Sigmoid colon (tissue), 4 donors: ENCODE data around the gene SLC35G3.
"Not testable (repeated sequence)": the region's sequence is repeated elsewhere in the genome, so short reads cannot be mapped to it uniquely, and the experiment has no call there.

ENCODE experiments used
- CTCF ChIP-seq, 4 experiments: fragments of 450-650 bp in 3 of 4; fragments of 200-600 bp in 1 of 4; IDR thresholded peaks; one replicate each; pipeline ENCODE4 v1.5.1; 2016 to 2019; ENCODE audit warnings: antibody characterized with exemption in 4 of 4, mild to moderate bottlenecking in 3 of 4, moderate library complexity in 2 of 4
- EP300 ChIP-seq, 4 donors: sonication (generic); formaldehyde crosslinking; IDR thresholded peaks; one replicate each; pipeline ENCODE4 v1.6.1; 2017; ENCODE audit warnings: antibody characterized with exemption in 4 of 4
- POLR2A ChIP-seq, 2 donors: fragments of 450-650 bp; IDR thresholded peaks; one replicate each; pipeline ENCODE4 v1.6.1; 2016; ENCODE audit warnings: antibody characterized with exemption in 2 of 2, mild to moderate bottlenecking in 2 of 2, moderate library complexity in 2 of 2
- POLR2AphosphoS5 ChIP-seq, 4 donors: sonication (generic); formaldehyde crosslinking; IDR thresholded peaks; one replicate each; pipeline ENCODE4 v1.6.1; 2017; ENCODE audit warnings: antibody characterized with exemption in 4 of 4

- not testable (repeated sequence) for TF ChIP-seq POLR2AphosphoS5, CTCF, POLR2A, EP300 (IDR thresholded peaks at IDR 0.05)
Observed at GRCh38 chr17:35195062-35195461, 869 bp upstream of the SLC35G3 start.
